HK-2 (cell line): ENCODE measurements around the gene ARID1A.
A peak's percentile ranks its signal among the peaks of the same experiment; 100 is the strongest.

ENCODE experiments used
- DNase-seq: peaks from one replicate; pipeline ENCODE4 v3.0.0-alpha.2; 2018; ENCODE audit not compliant: unreplicated experiment

Gene ARID1A

GRCh38 chr1:26826261-26827105, 130.7 kb downstream of the ARID1A start, which contains the start of gene ZDHHC18:
TSS of gene ZDHHC18 (plus strand) at chr1:26826688. CDS start at chr1:26826805, 117 bp downstream.
- peak; percentile 56 for DNase-seq

GRCh38 chr1:26827106-26827604, 131.3 kb downstream of the ARID1A start:
- no peak for DNase-seq

- DNase-seq: no peak
Measured at GRCh38 chr1:26827663-26828062, 131.8 kb downstream of the ARID1A start.

GRCh38 chr1:26828411-26828991, 132.7 kb downstream of the ARID1A start:
- DNase-seq: no peak

GRCh38 chr1:26829184-26829911, 133.5 kb downstream of the ARID1A start:
- DNase-seq: no peak

GRCh38 chr1:26831059-26831458, 135.2 kb downstream of the ARID1A start:
- no peak for DNase-seq
